Breast epithelium (tissue), 4 donors: ENCODE measurements around the gene UTS2R. TPM values are rescaled to one million over a fixed set of nuclear protein-coding genes. Genes with fewer than 3 reads are reported as not detected.
A peak's percentile ranks its signal among the peaks of the same experiment; 100 is the strongest.

Experiments
- DNase-seq, 2 donors: peaks; one replicate each; pipeline ENCODE4 v3.0.0-alpha.2; 2019; ENCODE audit warnings: low spot score in 2 of 2
- H3K27ac ChIP-seq, 2 donors: fragments of 200-600 bp; sonication (generic) in 1 of 2; one replicate each; pipeline ENCODE4 v1.5.1; 2016 to 2019; ENCODE audit warnings: mild to moderate bottlenecking in 1 of 2
- H3K27me3 ChIP-seq, 2 donors: fragments of 200-600 bp; sonication (generic) in 1 of 2; one replicate each; pipeline versions ENCODE4 v1.5.1 to v1.6.0; 2017 to 2019; ENCODE audit warnings: control low read depth in 1 of 2, mild to moderate bottlenecking in 1 of 2
- H3K36me3 ChIP-seq: fragments of 200-600 bp; one replicate; pipeline ENCODE4 v1.5.1; 2019
- H3K4me1 ChIP-seq, 2 donors: fragments of 200-600 bp; sonication (generic); one replicate each; pipeline ENCODE4 v1.5.1; 2016 to 2019; ENCODE audit warnings: control low read depth in 1 of 2
- H3K4me3 ChIP-seq, 3 donors: fragments of 200-600 bp; sonication (generic); 1 replicate in 2 of 3; 2 replicates in 1 of 3; pipeline ENCODE4 v1.5.1; 2016 to 2019; ENCODE audit warnings: mild to moderate bottlenecking in 3 of 3, moderate library complexity in 2 of 3
- H3K9me3 ChIP-seq, 2 donors: fragments of 200-600 bp; sonication (generic) in 1 of 2; one replicate each; pipeline ENCODE4 v1.5.1; 2016 to 2019; ENCODE audit warnings: control low read depth in 1 of 2
- POLR2A ChIP-seq: fragments of 450-650 bp; IDR thresholded peaks from one replicate; pipeline ENCODE4 v1.6.1; 2016; ENCODE audit warnings: antibody characterized with exemption, mild to moderate bottlenecking, moderate library complexity
- POLR2AphosphoS5 ChIP-seq, 3 donors: sonication (generic); formaldehyde crosslinking; IDR thresholded peaks; one replicate each; pipeline ENCODE4 v1.6.1; 2017; ENCODE audit warnings: antibody characterized with exemption in 3 of 3
- intact Hi-C: fragments of 100-400 bp; cut with DNase I; formaldehyde crosslinking; loops from one replicate; pipeline ENCODE4 v1.15.1; 2023; ENCODE audit warnings: low total_unique reads
- total RNA-seq, 3 donors: library from RNA; depleted of rRNA; stranded (reverse); fragments of >200 nt; gene quantifications; one replicate each; pipeline ENCODE4 v1.1.0, GENCODE V29; 2016
- TF ChIP-seq, protein P1 (sequence below), 3 donors: fragments of 450-650 bp; IDR thresholded peaks; one replicate each; pipeline ENCODE4 v1.5.1; 2016 to 2017; ENCODE audit warnings: antibody characterized with exemption in 3 of 3, mild to moderate bottlenecking in 3 of 3, moderate library complexity in 3 of 3

The UTS2R gene
- total RNA-seq, 3 donors from 2014 or later = 0.33 TPM; not detected in 2

DNA sequence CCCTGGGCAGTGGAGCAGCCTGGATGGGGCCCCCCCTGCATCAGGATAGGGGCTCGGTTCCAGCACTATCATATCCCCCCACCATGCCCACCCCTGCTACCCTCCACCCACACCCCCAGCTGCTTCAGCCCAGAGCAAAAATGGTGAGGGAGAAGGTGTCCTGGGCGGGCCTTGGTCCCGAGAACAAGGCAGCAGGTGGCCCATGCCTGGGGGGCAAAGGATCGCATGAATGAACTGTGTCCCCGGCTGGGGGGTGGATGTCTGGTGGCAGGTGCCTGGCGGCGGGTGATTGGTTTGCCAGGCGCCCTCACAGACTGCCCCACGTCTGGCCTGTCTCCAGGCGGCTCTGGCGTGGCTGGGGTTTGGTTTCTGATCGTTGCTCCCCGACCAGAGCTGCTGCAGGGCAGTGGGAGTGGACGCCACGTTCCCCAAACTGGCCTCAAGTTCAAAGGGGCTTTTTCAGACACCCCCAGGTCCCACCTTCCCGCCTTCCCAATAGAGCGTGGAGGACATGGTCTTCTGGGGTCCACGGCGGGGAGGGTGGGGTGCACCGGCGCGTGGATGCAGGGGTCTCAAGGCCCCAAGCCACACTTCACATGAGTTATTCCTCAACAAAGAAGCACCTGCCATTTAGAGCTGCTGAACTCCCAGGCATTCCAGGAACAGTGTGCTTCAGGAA is 12.6 kb downstream of the UTS2R start:
- intact Hi-C loops = no loop called here
- Histone ChIP-seq H3K4me3 (peak overlapping the region in 1 of 3 donors; percentile 1), H3K27ac (peak overlapping the region in 1 of 2 donors; percentile 61), H3K36me3 (no peaks in the 10 kb centered on the region), H3K4me1 (peaks cover 0 to 16% of the 10 kb centered on the region in 2 donors), H3K9me3 (no peaks in the 10 kb centered on the region), H3K27me3 (peaks cover 0 to 39% of the 10 kb centered on the region in 2 donors)
- no peak for DNase-seq
- TF ChIP-seq, protein P1, sequence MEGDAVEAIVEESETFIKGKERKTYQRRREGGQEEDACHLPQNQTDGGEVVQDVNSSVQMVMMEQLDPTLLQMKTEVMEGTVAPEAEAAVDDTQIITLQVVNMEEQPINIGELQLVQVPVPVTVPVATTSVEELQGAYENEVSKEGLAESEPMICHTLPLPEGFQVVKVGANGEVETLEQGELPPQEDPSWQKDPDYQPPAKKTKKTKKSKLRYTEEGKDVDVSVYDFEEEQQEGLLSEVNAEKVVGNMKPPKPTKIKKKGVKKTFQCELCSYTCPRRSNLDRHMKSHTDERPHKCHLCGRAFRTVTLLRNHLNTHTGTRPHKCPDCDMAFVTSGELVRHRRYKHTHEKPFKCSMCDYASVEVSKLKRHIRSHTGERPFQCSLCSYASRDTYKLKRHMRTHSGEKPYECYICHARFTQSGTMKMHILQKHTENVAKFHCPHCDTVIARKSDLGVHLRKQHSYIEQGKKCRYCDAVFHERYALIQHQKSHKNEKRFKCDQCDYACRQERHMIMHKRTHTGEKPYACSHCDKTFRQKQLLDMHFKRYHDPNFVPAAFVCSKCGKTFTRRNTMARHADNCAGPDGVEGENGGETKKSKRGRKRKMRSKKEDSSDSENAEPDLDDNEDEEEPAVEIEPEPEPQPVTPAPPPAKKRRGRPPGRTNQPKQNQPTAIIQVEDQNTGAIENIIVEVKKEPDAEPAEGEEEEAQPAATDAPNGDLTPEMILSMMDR (IDR thresholded peaks at IDR 0.05) = no peak
- TF ChIP-seq POLR2AphosphoS5 (IDR thresholded peaks at IDR 0.05) (no peak), POLR2A (no peak)

DNA sequence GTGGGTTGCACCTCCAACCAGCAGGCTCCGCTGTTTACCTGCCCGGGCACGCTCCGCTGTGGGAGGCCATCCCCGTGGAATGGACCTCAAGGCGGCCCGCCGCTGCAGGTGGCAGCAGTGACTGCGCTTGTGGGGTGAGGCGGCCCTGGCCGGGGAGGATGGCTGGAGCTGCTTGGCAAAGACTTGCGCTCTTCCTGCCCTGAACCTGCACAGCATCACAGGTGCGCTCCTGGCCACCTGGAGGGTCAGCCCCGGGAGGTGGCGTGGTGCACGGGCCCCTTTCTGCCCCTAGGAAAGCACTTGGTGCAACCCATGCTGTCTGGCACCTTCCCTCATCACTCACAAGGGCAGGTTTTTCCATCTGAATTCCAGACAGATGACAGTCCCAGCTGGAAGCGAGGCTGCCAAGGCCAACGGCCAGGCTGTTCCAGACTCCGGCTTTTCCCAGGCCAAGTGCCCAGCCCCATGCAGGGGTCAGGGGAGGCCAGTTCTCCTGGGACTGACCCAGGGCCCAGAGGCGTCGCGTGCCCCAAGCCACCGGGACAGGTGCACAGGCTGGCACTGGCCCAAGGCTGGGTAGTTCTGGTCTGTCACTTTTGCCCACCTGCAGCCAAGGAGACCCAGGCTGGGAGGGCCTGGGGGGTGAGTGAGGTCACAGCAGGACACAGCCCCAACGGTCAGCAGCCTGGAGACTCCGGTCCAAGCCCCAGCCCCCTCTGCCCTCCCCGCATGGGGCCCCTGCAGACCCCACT is 13.3 kb downstream of the UTS2R start:
- peak overlapping the region in 1 of 3 donors; percentile 11 for H3K4me3 ChIP-seq
- intact Hi-C loops = no loop called here
- peaks cover 0 to 34% of the 10 kb centered on the region in 2 donors for H3K27me3 ChIP-seq
- DNase-seq = peak; percentile 87
- no peaks in the 10 kb centered on the region for H3K36me3 ChIP-seq
- H3K9me3 ChIP-seq = no peaks in the 10 kb centered on the region
- peak overlapping the region; percentile 30 to 61 for H3K27ac ChIP-seq
- H3K4me1 ChIP-seq = peaks cover 0 to 16% of the 10 kb centered on the region in 2 donors
- TF ChIP-seq, protein P1 (IDR thresholded peaks at IDR 0.05) = peak in 2 of 3 donors; percentile 49 to 52
- TF ChIP-seq POLR2A (no peak), POLR2AphosphoS5 (IDR thresholded peaks at IDR 0.05) (peak in 1 of 3 donors; percentile 62)

DNA sequence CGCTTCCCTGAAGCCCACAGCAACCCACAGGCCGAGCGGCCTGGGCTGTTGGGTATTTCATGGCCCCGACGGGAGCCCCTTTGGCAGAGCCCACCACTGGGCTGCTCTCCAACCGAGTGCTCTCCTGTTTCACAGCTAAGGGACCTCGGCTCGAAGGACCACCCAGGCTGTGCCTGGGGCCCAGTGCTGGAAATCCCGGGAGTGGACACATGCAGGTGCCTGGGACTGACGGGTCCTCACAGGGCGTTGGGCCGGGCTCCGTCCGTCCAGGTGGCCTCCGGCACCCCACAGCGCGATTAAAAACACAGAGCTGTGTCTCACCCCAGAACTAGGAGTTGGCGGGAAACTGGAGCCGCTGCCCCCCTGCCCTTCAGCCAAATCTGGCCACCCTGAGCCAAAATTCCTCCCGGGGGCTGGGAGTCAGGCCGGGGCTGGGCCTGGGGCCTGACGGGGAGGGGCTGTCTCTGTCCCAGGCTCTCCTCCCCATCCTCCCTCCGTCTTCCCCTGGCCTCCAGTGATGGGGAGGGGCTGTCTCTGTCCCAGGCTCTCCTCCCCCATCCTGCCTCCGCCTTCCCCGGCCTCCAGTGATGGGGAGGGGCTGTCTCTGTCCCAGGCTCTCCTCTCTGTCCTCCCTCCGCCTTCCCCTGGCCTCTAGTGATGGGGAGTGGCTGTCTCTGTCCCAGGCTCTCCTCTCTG is 14.1 kb downstream of the UTS2R start:
- Histone ChIP-seq H3K4me3 (peak overlapping the region in 1 of 3 donors; percentile 11), H3K9me3 (no peaks in the 10 kb centered on the region), H3K36me3 (no peaks in the 10 kb centered on the region), H3K4me1 (peaks cover 0 to 16% of the 10 kb centered on the region in 2 donors), H3K27ac (peak overlapping the region; percentile 30 to 61), H3K27me3 (peaks cover 0 to 29% of the 10 kb centered on the region in 2 donors)
- DNase-seq = no peak
- intact Hi-C loops = no loop called here
- no peak for TF ChIP-seq POLR2AphosphoS5 (IDR thresholded peaks at IDR 0.05)
- TF ChIP-seq, protein P1 (IDR thresholded peaks at IDR 0.05) = no peak

DNA sequence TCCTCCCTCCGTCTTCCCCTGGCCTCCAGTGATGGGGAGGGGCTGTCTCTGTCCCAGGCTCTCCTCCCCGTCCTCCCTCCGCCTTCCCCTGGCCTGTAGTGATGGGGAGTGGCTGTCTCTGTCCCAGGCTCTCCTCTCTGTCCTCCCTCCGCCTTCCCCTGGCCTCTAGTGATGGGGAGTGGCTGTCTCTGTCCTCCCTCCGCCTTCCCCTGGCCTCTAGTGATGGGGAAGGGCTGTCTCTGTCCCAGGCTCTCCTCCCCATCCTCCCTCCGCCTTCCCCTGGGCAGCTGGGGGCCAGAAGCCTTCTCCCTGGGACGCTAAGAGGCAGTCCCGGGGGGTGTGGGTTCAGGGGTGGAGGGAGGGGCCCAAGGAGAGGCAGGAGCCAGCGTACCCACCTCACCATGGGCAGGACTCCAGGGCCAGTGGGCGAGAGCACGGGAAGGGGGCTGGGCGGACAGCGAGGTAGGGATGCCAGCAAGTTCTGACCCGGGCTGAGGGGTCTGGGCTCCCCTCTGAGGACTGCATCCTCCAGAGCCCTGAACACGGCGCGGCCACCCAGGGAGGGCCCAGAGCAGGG is 14.8 kb downstream of the UTS2R start:
- no peak for TF ChIP-seq POLR2A
- TF ChIP-seq, protein P1 (IDR thresholded peaks at IDR 0.05) = no peak
- no peak for TF ChIP-seq POLR2AphosphoS5 (IDR thresholded peaks at IDR 0.05)
- Histone ChIP-seq H3K27me3 (peaks cover 0 to 29% of the 10 kb centered on the region in 2 donors), H3K9me3 (no peaks in the 10 kb centered on the region), H3K36me3 (no peaks in the 10 kb centered on the region), H3K4me3 (no peak overlapping the region), H3K4me1 (peaks cover 0 to 16% of the 10 kb centered on the region in 2 donors), H3K27ac (no peak overlapping the region)
- no peak for DNase-seq
- intact Hi-C loops = no loop called here
